Vagina (tissue), 2 donors: Measurements from ENCODE around the gene TXNRD2.

Source experiments
- CTCF ChIP-seq, 3 experiments: fragments of 450-650 bp in 2 of 3; fragments of 200-600 bp in 1 of 3; sonication (generic) in 1 of 3; IDR thresholded peaks; one replicate each; pipeline ENCODE4 v1.5.1; 2017 to 2019; ENCODE audit warnings: antibody characterized with exemption in 3 of 3, mild to moderate bottlenecking in 2 of 3, moderate library complexity in 2 of 3
- POLR2A ChIP-seq, 2 donors: fragments of 450-650 bp; IDR thresholded peaks; one replicate each; pipeline ENCODE4 v1.6.1; 2017; ENCODE audit warnings: antibody characterized with exemption in 2 of 2, mild to moderate bottlenecking in 2 of 2, moderate library complexity in 2 of 2

- TF ChIP-seq CTCF (IDR thresholded peaks at IDR 0.05), result no peak
- TF ChIP-seq POLR2A (IDR thresholded peaks at IDR 0.05), result no peak
Observed at GRCh38 chr22:19940536-19941364, 868 bp downstream of the TXNRD2 start.
